ENCODE results near the gene CCNJ.

- TF ChIP-seq CTCF (IDR thresholded peaks at IDR 0.05; ENCODE audit: insufficient read depth, low read depth, low read length) = no peak
- no peak for TF ChIP-seq EZH2 (IDR thresholded peaks at IDR 0.05; ENCODE audit: insufficient read depth, low read length)
These were observed at the start of gene CCNJ for GRCh38 chr10:96043033-96043892.
